ENCODE measurements around the gene NSUN7. TPM values are rescaled to one million over a fixed set of nuclear protein-coding genes. Genes with fewer than 3 reads are reported as not detected.
A peak's percentile ranks its signal among the peaks of the same experiment; 100 is the strongest.

NSUN7 gene
- total and polyA plus RNA-seq, 4 donors = 0.21 to 4.5 (median 1.3) TPM

- no peak for DNase-seq (ENCODE audit: low spot score)
- Histone ChIP-seq H3K4me1 (ENCODE audit: control insufficient read depth in 4 of 4, insufficient read depth in 4 of 4, low read length in 3 of 4) (peaks cover 3 to 7% (median 5%) of the 10 kb centered on the region in 4 donors), H3K9me3 (ENCODE audit: control insufficient read depth in 4 of 4, low read length in 3 of 4) (no peaks in the 10 kb centered on the region), H3K27me3 (ENCODE audit: control insufficient read depth in 4 of 4, insufficient read depth in 4 of 4, low read length in 3 of 4) (no peaks in the 10 kb centered on the region), H3K27ac (ENCODE audit: low read depth in 1 of 2, low read length in 2 of 2) (no peak overlapping the region), H3K36me3 (ENCODE audit: control insufficient read depth in 4 of 4, insufficient read depth in 3 of 4, low read depth in 1 of 4, low read length in 3 of 4) (peaks cover under 1 to 10% (median 2%) of the 10 kb centered on the region in 4 donors), H3K9ac (ENCODE audit: low read depth in 1 of 2, low read length in 2 of 2) (no peak overlapping the region), H3K4me3 (ENCODE audit: low read depth in 1 of 3, low read length in 3 of 3) (no peak overlapping the region)
- WGBS = 83% methylated on average over 8 of the region's 8 CpGs
- TF ChIP-seq, protein P1, sequence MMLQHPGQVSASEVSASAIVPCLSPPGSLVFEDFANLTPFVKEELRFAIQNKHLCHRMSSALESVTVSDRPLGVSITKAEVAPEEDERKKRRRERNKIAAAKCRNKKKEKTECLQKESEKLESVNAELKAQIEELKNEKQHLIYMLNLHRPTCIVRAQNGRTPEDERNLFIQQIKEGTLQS (IDR thresholded peaks at IDR 0.05) = no peak
- TF ChIP-seq, protein P2, sequence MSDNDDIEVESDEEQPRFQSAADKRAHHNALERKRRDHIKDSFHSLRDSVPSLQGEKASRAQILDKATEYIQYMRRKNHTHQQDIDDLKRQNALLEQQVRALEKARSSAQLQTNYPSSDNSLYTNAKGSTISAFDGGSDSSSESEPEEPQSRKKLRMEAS (IDR thresholded peaks at IDR 0.05) = no peak
- TF ChIP-seq, protein P3, sequence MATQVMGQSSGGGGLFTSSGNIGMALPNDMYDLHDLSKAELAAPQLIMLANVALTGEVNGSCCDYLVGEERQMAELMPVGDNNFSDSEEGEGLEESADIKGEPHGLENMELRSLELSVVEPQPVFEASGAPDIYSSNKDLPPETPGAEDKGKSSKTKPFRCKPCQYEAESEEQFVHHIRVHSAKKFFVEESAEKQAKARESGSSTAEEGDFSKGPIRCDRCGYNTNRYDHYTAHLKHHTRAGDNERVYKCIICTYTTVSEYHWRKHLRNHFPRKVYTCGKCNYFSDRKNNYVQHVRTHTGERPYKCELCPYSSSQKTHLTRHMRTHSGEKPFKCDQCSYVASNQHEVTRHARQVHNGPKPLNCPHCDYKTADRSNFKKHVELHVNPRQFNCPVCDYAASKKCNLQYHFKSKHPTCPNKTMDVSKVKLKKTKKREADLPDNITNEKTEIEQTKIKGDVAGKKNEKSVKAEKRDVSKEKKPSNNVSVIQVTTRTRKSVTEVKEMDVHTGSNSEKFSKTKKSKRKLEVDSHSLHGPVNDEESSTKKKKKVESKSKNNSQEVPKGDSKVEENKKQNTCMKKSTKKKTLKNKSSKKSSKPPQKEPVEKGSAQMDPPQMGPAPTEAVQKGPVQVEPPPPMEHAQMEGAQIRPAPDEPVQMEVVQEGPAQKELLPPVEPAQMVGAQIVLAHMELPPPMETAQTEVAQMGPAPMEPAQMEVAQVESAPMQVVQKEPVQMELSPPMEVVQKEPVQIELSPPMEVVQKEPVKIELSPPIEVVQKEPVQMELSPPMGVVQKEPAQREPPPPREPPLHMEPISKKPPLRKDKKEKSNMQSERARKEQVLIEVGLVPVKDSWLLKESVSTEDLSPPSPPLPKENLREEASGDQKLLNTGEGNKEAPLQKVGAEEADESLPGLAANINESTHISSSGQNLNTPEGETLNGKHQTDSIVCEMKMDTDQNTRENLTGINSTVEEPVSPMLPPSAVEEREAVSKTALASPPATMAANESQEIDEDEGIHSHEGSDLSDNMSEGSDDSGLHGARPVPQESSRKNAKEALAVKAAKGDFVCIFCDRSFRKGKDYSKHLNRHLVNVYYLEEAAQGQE (IDR thresholded peaks at IDR 0.05) = no peak
- TF ChIP-seq SP1 (IDR thresholded peaks at IDR 0.05) = no peak
- no peak for TF ChIP-seq GABPA (IDR thresholded peaks at IDR 0.05 in 1 of 2, conservative IDR thresholded peaks at IDR 0.05 in 1 of 2)
- no peak for TF ChIP-seq ZBTB33 (IDR thresholded peaks at IDR 0.05)
- TF ChIP-seq, protein P4, sequence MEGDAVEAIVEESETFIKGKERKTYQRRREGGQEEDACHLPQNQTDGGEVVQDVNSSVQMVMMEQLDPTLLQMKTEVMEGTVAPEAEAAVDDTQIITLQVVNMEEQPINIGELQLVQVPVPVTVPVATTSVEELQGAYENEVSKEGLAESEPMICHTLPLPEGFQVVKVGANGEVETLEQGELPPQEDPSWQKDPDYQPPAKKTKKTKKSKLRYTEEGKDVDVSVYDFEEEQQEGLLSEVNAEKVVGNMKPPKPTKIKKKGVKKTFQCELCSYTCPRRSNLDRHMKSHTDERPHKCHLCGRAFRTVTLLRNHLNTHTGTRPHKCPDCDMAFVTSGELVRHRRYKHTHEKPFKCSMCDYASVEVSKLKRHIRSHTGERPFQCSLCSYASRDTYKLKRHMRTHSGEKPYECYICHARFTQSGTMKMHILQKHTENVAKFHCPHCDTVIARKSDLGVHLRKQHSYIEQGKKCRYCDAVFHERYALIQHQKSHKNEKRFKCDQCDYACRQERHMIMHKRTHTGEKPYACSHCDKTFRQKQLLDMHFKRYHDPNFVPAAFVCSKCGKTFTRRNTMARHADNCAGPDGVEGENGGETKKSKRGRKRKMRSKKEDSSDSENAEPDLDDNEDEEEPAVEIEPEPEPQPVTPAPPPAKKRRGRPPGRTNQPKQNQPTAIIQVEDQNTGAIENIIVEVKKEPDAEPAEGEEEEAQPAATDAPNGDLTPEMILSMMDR (IDR thresholded peaks at IDR 0.05; ENCODE audit: low read depth, low read length, missing input control) = no peak
- no peak for TF ChIP-seq NR2F2 (IDR thresholded peaks at IDR 0.05)
- no peak for TF ChIP-seq RAD21 (IDR thresholded peaks at IDR 0.05)
- TF ChIP-seq JUND (IDR thresholded peaks at IDR 0.05) = no peak
- TF ChIP-seq YY1 (IDR thresholded peaks at IDR 0.05) = no peak
- TF ChIP-seq EGR1 (IDR thresholded peaks at IDR 0.05; ENCODE audit: low read depth in 2 of 2) = no peak
Observed at GRCh38 chr4:40808926-40809457, 59.2 kb downstream of the NSUN7 start.

DNA sequence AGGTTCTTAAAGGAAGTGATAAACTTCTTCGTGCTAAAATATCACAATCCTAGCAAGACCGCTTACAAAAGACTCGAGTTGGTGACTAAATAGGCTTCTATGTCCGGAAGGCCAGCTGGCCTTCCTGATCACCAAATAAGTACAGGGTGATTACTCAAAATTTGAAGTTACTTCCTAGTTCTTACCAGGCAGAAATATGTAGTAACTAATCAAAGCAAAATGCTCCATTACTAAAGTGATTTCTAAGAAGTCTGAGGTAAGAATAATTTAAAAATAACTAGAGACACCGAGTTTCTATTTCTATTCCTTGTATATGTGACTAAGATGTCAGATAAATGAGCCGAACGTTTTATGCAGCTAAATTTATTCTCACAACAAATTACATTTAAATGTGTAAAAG, 62.2 kb downstream of the NSUN7 start:
- no peak for DNase-seq (ENCODE audit: low spot score)
- 79% methylated on average over 7 of the region's 7 CpGs for WGBS
- H3K27ac ChIP-seq (ENCODE audit: low read depth in 1 of 2, low read length in 2 of 2) = peak overlapping the region; percentile 45 to 56
- H3K9ac ChIP-seq (ENCODE audit: low read depth in 1 of 2, low read length in 2 of 2) = no peak overlapping the region
- H3K9me3 ChIP-seq (ENCODE audit: control insufficient read depth in 4 of 4, low read length in 3 of 4) = no peaks in the 10 kb centered on the region
- no peak for TF ChIP-seq RAD21 (IDR thresholded peaks at IDR 0.05)
- TF ChIP-seq JUND (IDR thresholded peaks at IDR 0.05) = no peak
- TF ChIP-seq, protein P2 (IDR thresholded peaks at IDR 0.05) = no peak
- no peak for TF ChIP-seq SP1 (IDR thresholded peaks at IDR 0.05)
- no peaks in the 10 kb centered on the region for H3K27me3 ChIP-seq (ENCODE audit: control insufficient read depth in 4 of 4, insufficient read depth in 4 of 4, low read length in 3 of 4)
- peaks cover under 1 to 5% (median 3%) of the 10 kb centered on the region in 4 donors for H3K4me1 ChIP-seq (ENCODE audit: control insufficient read depth in 4 of 4, insufficient read depth in 4 of 4, low read length in 3 of 4)
- peaks cover 2 to 29% (median 17%) of the 10 kb centered on the region in 4 donors for H3K36me3 ChIP-seq (ENCODE audit: control insufficient read depth in 4 of 4, insufficient read depth in 3 of 4, low read depth in 1 of 4, low read length in 3 of 4)
- H3K4me3 ChIP-seq (ENCODE audit: low read depth in 1 of 3, low read length in 3 of 3) = no peak overlapping the region
